Measurements from ENCODE around the gene VAMP5.
A peak's percentile ranks its signal among the peaks of the same experiment; 100 is the strongest.
"Not testable (repeated sequence)": the region's sequence is repeated elsewhere in the genome, so short reads cannot be mapped to it uniquely, and the experiment has no call there.

Gene VAMP5

GRCh38 chr2:85584857-85585780, 888 bp downstream of the VAMP5 start:
- peak; percentile 49 to 51 for DNase-seq

- DNase-seq, result no peak
These were observed 1.5 kb downstream of the VAMP5 start for GRCh38 chr2:85585781-85586105.

GRCh38 chr2:85588236-85588635, 4.0 kb downstream of the VAMP5 start:
- no peak for DNase-seq

GRCh38 chr2:85588645-85589044, 4.4 kb downstream of the VAMP5 start:
- no peak for DNase-seq

- no peak for DNase-seq
These were observed 5.0 kb downstream of the VAMP5 start for GRCh38 chr2:85589181-85589580.

GRCh38 chr2:85589982-85590791, 6.0 kb downstream of the VAMP5 start:
- no peak for DNase-seq

- DNase-seq, result no peak
These were observed 6.7 kb downstream of the VAMP5 start for GRCh38 chr2:85590950-85591349.

GRCh38 chr2:85591563-85591962, 7.3 kb downstream of the VAMP5 start:
- no peak for DNase-seq

- DNase-seq, result not testable (repeated sequence)
These were observed 8.1 kb downstream of the VAMP5 start for GRCh38 chr2:85592299-85592698.

- DNase-seq, result no peak
These were observed 8.8 kb downstream of the VAMP5 start for GRCh38 chr2:85593023-85593422.

GRCh38 chr2:85594715-85595300, 10.6 kb downstream of the VAMP5 start:
- DNase-seq, result no peak

GRCh38 chr2:85595301-85596025, 11.2 kb downstream of the VAMP5 start, which contains the start of gene RNF181:
Gene RNF181 (plus strand): TSS chr2:85595745. CDS start chr2:85595764, 19 bp downstream.
- peak; percentile 86 to 93 for DNase-seq

- no peak for DNase-seq
These were observed 11.7 kb downstream of the VAMP5 start for GRCh38 chr2:85596026-85596333.

- no peak for DNase-seq
These were observed 12.4 kb downstream of the VAMP5 start for GRCh38 chr2:85596486-85597143.

GRCh38 chr2:85597241-85597640, 13.0 kb downstream of the VAMP5 start:
- no peak for DNase-seq

GRCh38 chr2:85598594-85599340, 14.5 kb downstream of the VAMP5 start:
- DNase-seq, result no peak

GRCh38 chr2:85599468-85600234, 15.4 kb downstream of the VAMP5 start:
- no peak for DNase-seq

- DNase-seq, result no peak
These were observed 16.0 kb downstream of the VAMP5 start for GRCh38 chr2:85600235-85600575.

- DNase-seq, result no peak
These were observed 16.9 kb downstream of the VAMP5 start for GRCh38 chr2:85600951-85601770.
